Muscle layer of duodenum (tissue), 2 donors: Measurements from ENCODE around the gene CUL5.
"Not testable (repeated sequence)": the region's sequence is repeated elsewhere in the genome, so short reads cannot be mapped to it uniquely, and the experiment has no call there.

ENCODE experiments used
- H3K27ac ChIP-seq: one replicate; pipeline ENCODE4 v1.7.0; 2013; ENCODE audit warnings: mild to moderate bottlenecking, low read length
- H3K27me3 ChIP-seq: one replicate; pipeline ENCODE4 v1.7.0; 2013; ENCODE audit warnings: low read depth, mild to moderate bottlenecking, control low read depth, low read length
- H3K36me3 ChIP-seq, 2 donors: one replicate each; pipeline ENCODE4 v1.7.0; 2013; ENCODE audit warnings: low read length in 2 of 2, control low read depth in 1 of 2, mild to moderate bottlenecking in 1 of 2; ENCODE audit not compliant: insufficient read depth in 2 of 2, control insufficient read depth in 1 of 2
- H3K4me1 ChIP-seq, 2 donors: one replicate each; pipeline ENCODE4 v1.7.0; 2013; ENCODE audit warnings: low read length in 2 of 2, mild to moderate bottlenecking in 2 of 2, control low read depth in 1 of 2, moderate library complexity in 1 of 2; ENCODE audit not compliant: insufficient read depth in 2 of 2, control insufficient read depth in 1 of 2
- H3K4me3 ChIP-seq, 2 donors: one replicate each; pipeline ENCODE4 v1.7.0; 2013; ENCODE audit warnings: low read length in 2 of 2, low read depth in 1 of 2, mild to moderate bottlenecking in 1 of 2
- H3K9me3 ChIP-seq, 2 donors: one replicate each; pipeline ENCODE4 v1.7.0; 2013; ENCODE audit warnings: low read length in 2 of 2, control low read depth in 1 of 2, mild to moderate bottlenecking in 1 of 2; ENCODE audit not compliant: control insufficient read depth in 1 of 2
- donor health status: healthy.

CUL5 gene

GRCh38 chr11:108120936-108121273 is 112.2 kb downstream of the CUL5 start:
- not testable (repeated sequence) for H3K9me3 ChIP-seq, H3K27me3 ChIP-seq, H3K36me3 ChIP-seq
- peak overlapping the region; percentile 63 to 71 for H3K4me3 ChIP-seq
- H3K27ac ChIP-seq, result peak overlapping the region; percentile 55
- H3K4me1 ChIP-seq, result peaks cover 5 to 15% of the 10 kb centered on the region in 2 donors

GRCh38 chr11:108121274-108122155 is 112.8 kb downstream of the CUL5 start, which contains the start of gene ACAT1:
ACAT1 (plus strand) TSS chr11:108121567; CDS start chr11:108121607, 40 bp downstream.
- Histone ChIP-seq H3K36me3 (no peaks in the 10 kb centered on the region), H3K4me3 (peak within 1 kb of the TSS; percentile 63 to 71), H3K4me1 (peaks cover 5 to 15% of the 10 kb centered on the region in 2 donors), H3K27me3 (no peaks in the 10 kb centered on the region), H3K27ac (peak within 1 kb of the TSS; percentile 55), H3K9me3 (no peaks in the 10 kb centered on the region)

- H3K4me3 ChIP-seq, result peak overlapping the region; percentile 63 to 71
- H3K9me3 ChIP-seq, result no peaks in the 10 kb centered on the region
- H3K27me3 ChIP-seq, result no peaks in the 10 kb centered on the region
- H3K4me1 ChIP-seq, result peaks cover 5 to 15% of the 10 kb centered on the region in 2 donors
- peak overlapping the region; percentile 55 for H3K27ac ChIP-seq
- H3K36me3 ChIP-seq, result no peaks in the 10 kb centered on the region
These were observed 113.5 kb downstream of the CUL5 start for GRCh38 chr11:108122166-108122628.

GRCh38 chr11:108125096-108125495 is 116.4 kb downstream of the CUL5 start:
- no peaks in the 10 kb centered on the region for H3K9me3 ChIP-seq
- H3K27ac ChIP-seq, result no peak overlapping the region
- no peaks in the 10 kb centered on the region for H3K27me3 ChIP-seq
- H3K4me3 ChIP-seq, result no peak overlapping the region
- H3K36me3 ChIP-seq, result peaks cover 0 to 4% of the 10 kb centered on the region in 2 donors
- H3K4me1 ChIP-seq, result peaks cover 5 to 15% of the 10 kb centered on the region in 2 donors

GRCh38 chr11:108128772-108129171 is 120.1 kb downstream of the CUL5 start:
- Histone ChIP-seq H3K9me3 (no peaks in the 10 kb centered on the region), H3K36me3 (peaks cover 0 to 6% of the 10 kb centered on the region in 2 donors), H3K4me3 (no peak overlapping the region), H3K27ac (no peak overlapping the region), H3K27me3 (no peaks in the 10 kb centered on the region), H3K4me1 (peaks cover 0 to 5% of the 10 kb centered on the region in 2 donors)

- H3K4me3 ChIP-seq, result no peak overlapping the region
- H3K27ac ChIP-seq, result no peak overlapping the region
- no peaks in the 10 kb centered on the region for H3K4me1 ChIP-seq
- H3K9me3 ChIP-seq, result no peaks in the 10 kb centered on the region
- no peaks in the 10 kb centered on the region for H3K27me3 ChIP-seq
- peaks cover 12% of the 10 kb centered on the region in 2 donors for H3K36me3 ChIP-seq
These were observed 123.3 kb downstream of the CUL5 start for GRCh38 chr11:108131993-108132392.

- not testable (repeated sequence) for H3K27ac ChIP-seq, H3K27me3 ChIP-seq, H3K4me1 ChIP-seq, H3K9me3 ChIP-seq, H3K4me3 ChIP-seq
- H3K36me3 ChIP-seq, result peaks cover 8 to 12% of the 10 kb centered on the region in 2 donors
These were observed 124.4 kb downstream of the CUL5 start for GRCh38 chr11:108132993-108133538.

- Histone ChIP-seq H3K27me3 (no peaks in the 10 kb centered on the region), H3K4me1 (no peaks in the 10 kb centered on the region), H3K36me3 (peaks cover 23 to 30% of the 10 kb centered on the region in 2 donors), H3K9me3 (no peaks in the 10 kb centered on the region), H3K4me3 (no peak overlapping the region), H3K27ac (no peak overlapping the region)
These were observed 127.3 kb downstream of the CUL5 start for GRCh38 chr11:108135845-108136544.

GRCh38 chr11:108137212-108137611 is 128.5 kb downstream of the CUL5 start:
- Histone ChIP-seq H3K27me3 (no peaks in the 10 kb centered on the region), H3K27ac (no peak overlapping the region), H3K4me1 (no peaks in the 10 kb centered on the region), H3K36me3 (peaks cover 29 to 39% of the 10 kb centered on the region in 2 donors), H3K4me3 (no peak overlapping the region), H3K9me3 (no peaks in the 10 kb centered on the region)

GRCh38 chr11:108142304-108142703 is 133.6 kb downstream of the CUL5 start:
- Histone ChIP-seq H3K9me3 (no peaks in the 10 kb centered on the region), H3K36me3 (peaks cover 57 to 76% of the 10 kb centered on the region in 2 donors), H3K4me1 (no peaks in the 10 kb centered on the region), H3K27ac (no peak overlapping the region), H3K27me3 (no peaks in the 10 kb centered on the region), H3K4me3 (no peak overlapping the region)

- Histone ChIP-seq H3K9me3 (no peaks in the 10 kb centered on the region), H3K4me3 (no peak overlapping the region), H3K27me3 (no peaks in the 10 kb centered on the region), H3K27ac (no peak overlapping the region), H3K36me3 (peaks cover 58 to 87% of the 10 kb centered on the region in 2 donors), H3K4me1 (no peaks in the 10 kb centered on the region)
These were observed 135.9 kb downstream of the CUL5 start for GRCh38 chr11:108144615-108145014.
